ENCODE results near the gene KANK3. TPM values are rescaled to one million over a fixed set of nuclear protein-coding genes. Genes with fewer than 3 reads are reported as not detected.
"Not testable (repeated sequence)": the region's sequence is repeated elsewhere in the genome, so short reads cannot be mapped to it uniquely, and the experiment has no call there.

Gene KANK3
- total RNA-seq, 1 experiment from 2014 or later: 1.2 TPM

- Histone ChIP-seq H3K27me3 (ENCODE audit: control insufficient read depth, insufficient read depth, low read length) (no peaks in the 10 kb centered on the region), H3K9me3 (ENCODE audit: control insufficient read depth, insufficient read depth, low read depth, low read length) (no peaks in the 10 kb centered on the region), H3K36me3 (ENCODE audit: control insufficient read depth, insufficient read depth, low read length) (no peaks in the 10 kb centered on the region; the same call in 1 of the 2 replicates), H3K27ac (ENCODE audit: low read length) (no peak overlapping the region), H3K4me1 (ENCODE audit: control insufficient read depth, insufficient read depth, low read length) (peaks cover 9% of the 10 kb centered on the region), H3K4me3 (ENCODE audit: low read depth in 2 of 2, low read length in 2 of 2) (no peak overlapping the region)
- no peak for DNase-seq (ENCODE audit: low read depth, low spot score)
- in situ Hi-C loops (cut with HindIII; ENCODE audit: low pct_unique_long_range_greater_than_20kb, low sequenced_read_pairs): no loop called here
- CTCF ChIA-PET: no interaction called here
- no peak; the same call in 1 of the 2 replicates for ATAC-seq
- no peak for TF ChIP-seq TCF7L2 (IDR thresholded peaks at IDR 0.05; ENCODE audit: low read depth, low read length)
- no peak for TF ChIP-seq REST (IDR thresholded peaks at IDR 0.05; ENCODE audit: insufficient read depth in 1 of 2, low read depth in 2 of 2, low read length in 1 of 2)
- TF ChIP-seq SIN3A (IDR thresholded peaks at IDR 0.05; ENCODE audit: borderline replicate concordance, insufficient read depth, low read depth, low read length): no peak
- no peak for TF ChIP-seq CTCF (IDR thresholded peaks at IDR 0.05)
- no peak for TF ChIP-seq POLR2AphosphoS5 (IDR thresholded peaks at IDR 0.05; ENCODE audit: low read depth, low read length)
- intact Hi-C loops (cut with micrococcal nuclease; ENCODE audit: unreplicated experiment): no loop called here
- POLR2A ChIA-PET: no interaction called here
- BruUV-seq (replicated peaks): no TSS peak
Observed at GRCh38 chr19:8302357-8302691, 40.7 kb downstream of the KANK3 start.

- H3K4me1 ChIP-seq (ENCODE audit: control insufficient read depth, insufficient read depth, low read length); DNase-seq (ENCODE audit: low read depth, low spot score); H3K36me3 ChIP-seq (ENCODE audit: control insufficient read depth, insufficient read depth, low read length); H3K27me3 ChIP-seq (ENCODE audit: control insufficient read depth, insufficient read depth, low read length); H3K27ac ChIP-seq (ENCODE audit: low read length); in situ Hi-C loops (cut with HindIII; ENCODE audit: low pct_unique_long_range_greater_than_20kb, low sequenced_read_pairs); H3K9me3 ChIP-seq (ENCODE audit: control insufficient read depth, insufficient read depth, low read depth, low read length); BruUV-seq (replicated peaks); H3K4me3 ChIP-seq (ENCODE audit: low read depth in 2 of 2, low read length in 2 of 2); intact Hi-C loops (cut with micrococcal nuclease; ENCODE audit: unreplicated experiment); CTCF ChIA-PET; POLR2A ChIA-PET: not testable (repeated sequence)
- peak; percentile 56; the same call in 1 of the 2 replicates for ATAC-seq
Observed at GRCh38 chr19:8291337-8291736, 51.7 kb downstream of the KANK3 start.

GRCh38 chr19:8276508-8276907, 66.6 kb downstream of the KANK3 start:
- CTCF ChIA-PET; ATAC-seq; in situ Hi-C loops (cut with HindIII; ENCODE audit: low pct_unique_long_range_greater_than_20kb, low sequenced_read_pairs); H3K27me3 ChIP-seq (ENCODE audit: control insufficient read depth, insufficient read depth, low read length); H3K36me3 ChIP-seq (ENCODE audit: control insufficient read depth, insufficient read depth, low read length); H3K4me1 ChIP-seq (ENCODE audit: control insufficient read depth, insufficient read depth, low read length); H3K9me3 ChIP-seq (ENCODE audit: control insufficient read depth, insufficient read depth, low read depth, low read length); BruUV-seq (replicated peaks); intact Hi-C loops (cut with micrococcal nuclease; ENCODE audit: unreplicated experiment); H3K27ac ChIP-seq (ENCODE audit: low read length); POLR2A ChIA-PET; H3K4me3 ChIP-seq (ENCODE audit: low read depth in 2 of 2, low read length in 2 of 2); DNase-seq (ENCODE audit: low read depth, low spot score): not testable (repeated sequence)

Small RNA genes within 50 kb of the gene (microRNA-seq; reads per million reads assigned to microRNA genes)
- 1.9 reads per million for gene MIR4999 (ENCODE audit: unreplicated experiment)

Other genes starting within 250 kb of the KANK3 start
- 0.10 TPM for gene FBN3, start 193.7 kb downstream of the KANK3 start, total RNA-seq (2021; ENCODE audit: unreplicated experiment)
- gene CERS4, start 133.9 kb downstream of the KANK3 start, total RNA-seq (2021; ENCODE audit: unreplicated experiment): 11.6 TPM
- 120 TPM for gene CD320, start 34.9 kb downstream of the KANK3 start, total RNA-seq (2021; ENCODE audit: unreplicated experiment)
- gene NDUFA7, start 21.9 kb downstream of the KANK3 start, total RNA-seq (2021; ENCODE audit: unreplicated experiment): 36.8 TPM
- gene RPS28, start 21.8 kb downstream of the KANK3 start, total RNA-seq (2021; ENCODE audit: unreplicated experiment): 1,096 TPM
- gene ANGPTL4, start 20.9 kb upstream of the KANK3 start, total RNA-seq (2021; ENCODE audit: unreplicated experiment): 46.6 TPM
- gene RAB11B, start 47.1 kb upstream of the KANK3 start, total RNA-seq (2021; ENCODE audit: unreplicated experiment): 135 TPM
- 32.6 TPM for gene MARCHF2, start 70.0 kb upstream of the KANK3 start, total RNA-seq (2021; ENCODE audit: unreplicated experiment)
- 225 TPM for gene HNRNPM, start 101.7 kb upstream of the KANK3 start, total RNA-seq (2021; ENCODE audit: unreplicated experiment)
- 0.15 TPM for gene PRAM1, start 159.4 kb upstream of the KANK3 start, total RNA-seq (2021; ENCODE audit: unreplicated experiment)
- gene ZNF414, start 170.9 kb upstream of the KANK3 start, total RNA-seq (2021; ENCODE audit: unreplicated experiment): 37.1 TPM
- 0.33 TPM for gene MYO1F, start 234.2 kb upstream of the KANK3 start, total RNA-seq (2021; ENCODE audit: unreplicated experiment)